ENCODE data around the gene DIAPH3.

- TF ChIP-seq CTCF (conservative IDR thresholded peaks at IDR 0.05) (no peak), ZFX (IDR thresholded peaks at IDR 0.05) (no peak)
These were observed 484.5 kb downstream of the DIAPH3 start for GRCh38 chr13:59679254-59679653.

Data from C4-2B (cell line).